CD4-positive, alpha-beta T cell treated with Interleukin-17A for 4 hours (primary cell): Measurements from ENCODE around the gene WDR33.
"Not testable (repeated sequence)": the region's sequence is repeated elsewhere in the genome, so short reads cannot be mapped to it uniquely, and the experiment has no call there.

Source experiments
- DNase-seq: peaks from one replicate; pipeline ENCODE4 v3.0.0-alpha.2; 2020; ENCODE audit warnings: mixed read lengths

Gene WDR33

DNA sequence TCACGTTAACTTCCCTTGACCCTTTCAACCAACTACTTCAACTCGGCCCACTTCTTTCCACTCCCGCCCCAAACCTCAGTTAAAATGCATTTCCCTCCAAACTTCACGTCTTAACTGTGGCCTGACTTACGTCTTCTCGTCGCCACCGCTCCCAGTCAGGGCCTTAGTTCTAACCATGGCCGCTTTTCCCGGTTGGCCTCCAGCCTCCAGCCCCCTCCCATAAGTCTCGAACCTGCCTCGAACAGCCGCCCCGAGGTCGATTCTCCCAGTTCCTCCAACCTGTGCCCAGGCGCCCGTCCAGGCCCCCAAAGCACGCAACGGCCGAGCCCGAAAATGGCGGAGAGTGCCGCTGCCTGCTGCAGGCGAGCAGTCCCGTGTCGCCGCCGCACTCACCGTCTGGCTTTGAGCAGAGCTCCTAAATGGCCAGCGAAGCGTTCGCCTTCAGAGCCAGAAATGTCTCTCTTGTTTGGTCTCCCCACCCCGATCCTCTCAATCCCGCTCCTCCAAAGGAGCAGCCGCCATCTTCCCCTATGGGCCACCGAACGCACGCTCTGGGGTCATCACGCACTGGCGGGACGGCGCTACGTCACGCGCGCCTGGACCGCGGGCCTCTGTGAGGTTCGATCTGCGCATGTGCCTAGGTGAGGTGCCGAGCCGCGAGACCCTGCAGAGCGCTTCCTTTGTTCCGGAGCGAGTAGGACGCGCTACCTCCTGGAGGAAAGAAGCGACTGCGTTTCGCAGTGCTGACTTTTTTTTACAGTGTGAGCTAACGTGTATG, at the start of gene WDR33:
Gene WDR33 (minus strand): TSS at position 553 of the 778 bp plus-strand sequence. CDS start 40,190 bp downstream, outside the sequence.
- DNase-seq: peak; percentile 95

DNA sequence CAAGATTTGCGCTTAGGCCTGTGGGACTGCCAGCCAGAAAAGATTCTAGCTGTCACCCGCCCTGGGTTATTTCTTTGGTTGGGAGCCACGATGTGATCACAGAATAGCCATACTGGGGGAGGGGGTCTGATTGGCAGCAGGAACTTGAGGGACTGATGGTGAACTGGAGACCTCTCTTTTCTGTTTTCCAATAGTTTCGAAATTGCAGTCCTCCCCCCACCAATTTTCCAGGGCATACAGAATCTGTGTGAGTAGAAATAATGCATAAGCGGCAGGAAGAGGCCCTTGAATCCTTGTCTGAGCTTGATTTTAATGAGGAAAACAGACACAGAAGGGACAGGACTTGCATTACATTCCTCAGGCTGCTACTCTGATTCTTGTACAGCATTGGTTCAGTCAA, 49.2 kb upstream of the WDR33 start:
- DNase-seq: no peak

DNA sequence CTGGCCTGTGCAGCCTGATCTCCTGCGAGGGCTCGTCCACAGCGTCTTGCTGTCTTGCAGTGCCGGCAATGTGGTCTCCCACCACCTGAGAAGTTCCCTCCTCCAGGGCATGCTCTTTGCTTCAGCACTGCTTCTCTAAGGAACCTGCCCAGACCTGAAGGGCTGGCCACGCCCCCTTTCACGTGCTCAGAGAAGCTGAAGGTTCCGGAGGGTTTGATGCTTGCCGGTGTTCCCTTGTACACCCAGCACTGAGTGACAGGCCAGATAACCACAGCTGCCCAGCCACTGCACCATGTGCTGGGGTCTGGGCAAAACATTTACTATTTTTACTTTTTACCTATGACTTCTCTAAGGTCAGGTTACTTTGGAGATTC, 48.7 kb upstream of the WDR33 start:
- DNase-seq: peak; percentile 86

DNA sequence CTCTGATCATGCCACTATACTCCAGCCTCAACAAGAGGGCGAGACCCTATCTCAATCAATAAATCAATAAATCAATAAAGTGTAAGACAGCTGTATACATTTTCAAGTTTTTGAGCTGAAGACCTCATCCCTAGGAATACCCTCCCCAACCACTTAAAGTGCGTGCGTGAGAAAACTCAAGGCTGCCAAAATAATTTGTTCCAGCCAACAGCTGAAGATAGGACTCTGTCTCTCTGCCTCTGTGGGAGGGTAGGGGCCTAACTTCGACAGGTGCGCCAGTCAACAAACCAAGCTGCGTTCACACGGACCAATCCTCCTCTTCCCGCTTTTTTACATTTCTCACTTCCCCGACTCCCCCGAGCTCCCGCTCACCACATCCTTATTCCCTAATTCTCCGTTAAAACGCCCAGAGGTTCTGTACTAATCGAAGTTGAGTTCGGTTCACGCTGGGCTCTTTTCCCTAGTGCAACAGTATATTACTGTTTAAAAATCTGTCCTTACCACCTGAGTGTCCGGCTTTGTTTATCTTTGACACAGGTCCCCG, 46.4 kb upstream of the WDR33 start:
- peak; percentile 15 for DNase-seq

DNA sequence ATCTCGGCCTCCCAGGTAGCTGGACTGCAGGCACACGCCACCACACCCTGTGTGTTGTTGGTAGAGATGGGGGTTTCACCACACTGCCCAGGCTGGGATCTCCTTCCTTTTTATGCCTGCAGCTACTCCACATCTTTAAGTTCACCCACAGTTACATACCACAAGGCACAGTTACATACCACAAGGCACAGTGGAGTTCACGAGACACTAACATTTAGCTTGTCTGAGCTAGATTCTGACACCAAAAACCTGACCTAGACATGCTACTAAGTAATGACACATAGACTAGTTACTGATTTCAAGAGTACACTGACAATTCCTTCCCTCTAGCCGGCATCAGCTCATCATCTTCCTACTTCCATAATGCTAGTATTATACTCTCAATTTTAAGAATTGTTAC, 42.7 kb upstream of the WDR33 start:
- no peak for DNase-seq

DNA sequence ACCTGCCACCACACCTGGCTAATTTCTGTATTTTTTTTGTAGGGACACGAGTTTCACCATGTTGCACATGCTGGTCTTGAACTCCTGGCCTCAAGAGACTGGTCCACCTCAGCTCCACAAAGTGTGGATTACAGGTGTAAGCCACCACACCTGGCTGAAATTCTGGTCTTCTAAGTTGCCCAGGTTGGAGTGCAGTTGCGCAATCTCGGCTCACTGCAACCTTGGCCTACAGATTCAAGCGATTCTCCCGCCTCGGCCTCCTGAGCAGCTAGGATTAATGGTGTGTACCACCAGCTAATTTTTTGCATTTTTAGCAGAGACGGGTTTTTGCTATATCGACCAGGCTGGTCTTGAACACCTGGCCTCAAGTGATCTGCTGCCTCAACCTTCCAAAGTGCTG, 41.4 kb upstream of the WDR33 start:
- no peak for DNase-seq

DNA sequence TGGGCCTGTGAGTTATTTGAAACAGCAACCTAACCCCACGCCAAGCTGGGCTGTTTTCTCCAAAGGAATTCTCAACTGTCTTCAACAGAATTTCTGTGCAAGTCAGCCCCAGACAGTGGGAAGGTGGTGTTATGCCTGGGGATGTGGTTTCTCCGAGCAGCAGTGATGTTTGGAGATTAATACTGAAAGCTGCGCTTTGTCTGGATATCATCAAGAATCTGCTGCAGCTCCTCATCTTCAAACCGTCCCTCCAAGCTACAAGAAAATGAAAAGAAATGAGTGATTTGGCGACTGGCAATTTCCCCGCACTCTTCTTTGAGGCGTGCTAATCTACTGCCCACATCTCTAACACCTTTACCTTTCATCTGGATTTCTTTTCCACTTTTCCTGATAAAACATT, 37.0 kb upstream of the WDR33 start:
- DNase-seq: no peak

DNA sequence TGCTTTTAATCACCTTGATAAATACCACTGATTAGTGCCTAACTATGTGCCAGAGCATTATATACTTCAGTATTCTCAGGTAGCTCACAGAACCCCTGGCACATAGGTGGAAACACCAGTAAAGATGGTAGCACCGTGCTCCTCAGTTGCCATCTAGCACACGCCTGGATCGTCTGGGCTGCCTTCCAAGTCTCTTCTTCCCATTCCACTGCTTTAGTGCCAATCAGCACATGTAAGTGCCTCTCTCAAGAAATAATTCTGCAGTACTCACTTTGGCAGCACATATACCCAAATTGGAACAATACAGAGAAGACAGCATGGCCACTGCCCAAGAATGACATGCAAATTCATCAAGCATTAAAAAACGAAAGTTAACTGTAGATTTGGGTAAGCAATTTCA, 34.0 kb upstream of the WDR33 start:
- DNase-seq: no peak

DNA sequence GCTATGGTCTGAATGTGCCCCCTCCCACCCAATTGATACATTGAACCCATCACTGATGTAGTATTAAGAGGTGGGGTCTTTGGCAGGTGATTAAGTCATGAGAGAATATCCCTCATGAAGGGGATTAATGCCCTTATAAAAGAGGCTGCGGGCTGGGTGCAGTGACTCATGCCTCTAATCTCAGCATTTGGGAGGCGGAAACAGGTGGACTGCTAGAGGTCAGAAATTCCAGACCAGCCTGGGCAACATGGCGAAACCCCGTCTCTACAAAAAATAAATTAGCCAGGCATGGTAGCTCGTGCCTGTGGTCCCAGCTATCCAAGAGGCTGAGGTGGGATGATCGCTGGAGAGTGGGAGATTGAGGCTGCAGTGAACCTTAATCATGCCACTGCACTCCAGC, 32.7 kb upstream of the WDR33 start:
- no peak for DNase-seq

DNA sequence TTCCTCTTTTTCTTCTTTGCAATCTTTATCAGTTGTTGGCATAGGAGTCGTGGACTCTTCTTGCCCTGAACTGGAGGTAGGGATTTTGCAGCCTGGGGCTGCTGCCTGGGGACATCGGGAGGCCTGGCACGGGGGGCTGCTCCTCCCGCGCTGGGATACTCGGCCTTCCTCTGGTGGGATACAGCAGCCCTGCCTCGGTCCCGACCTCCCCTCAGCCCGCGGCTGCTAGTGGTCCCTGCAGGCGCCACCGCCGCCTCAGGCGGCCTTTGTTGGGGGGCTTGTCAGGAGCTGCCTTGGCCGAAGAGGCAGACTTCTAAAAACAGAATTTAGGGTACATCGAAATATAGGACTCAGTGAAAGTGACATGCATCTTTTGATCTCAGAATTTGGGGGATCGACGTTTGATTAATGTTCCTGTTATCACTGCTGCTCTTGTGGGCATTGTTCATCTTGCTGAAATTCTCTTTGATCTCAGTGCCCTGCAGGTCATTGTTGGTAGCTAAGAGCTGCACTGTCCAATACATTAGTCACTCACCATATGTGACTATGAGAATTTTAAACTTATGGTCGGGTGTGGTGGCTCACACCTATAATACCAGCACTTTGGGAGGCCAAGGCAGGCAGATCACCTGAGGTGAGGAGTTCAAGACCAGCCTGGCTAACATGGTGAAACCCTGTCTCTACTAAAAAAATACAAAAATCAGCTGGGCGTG, 30.7 kb upstream of the WDR33 start:
- DNase-seq: no peak

DNA sequence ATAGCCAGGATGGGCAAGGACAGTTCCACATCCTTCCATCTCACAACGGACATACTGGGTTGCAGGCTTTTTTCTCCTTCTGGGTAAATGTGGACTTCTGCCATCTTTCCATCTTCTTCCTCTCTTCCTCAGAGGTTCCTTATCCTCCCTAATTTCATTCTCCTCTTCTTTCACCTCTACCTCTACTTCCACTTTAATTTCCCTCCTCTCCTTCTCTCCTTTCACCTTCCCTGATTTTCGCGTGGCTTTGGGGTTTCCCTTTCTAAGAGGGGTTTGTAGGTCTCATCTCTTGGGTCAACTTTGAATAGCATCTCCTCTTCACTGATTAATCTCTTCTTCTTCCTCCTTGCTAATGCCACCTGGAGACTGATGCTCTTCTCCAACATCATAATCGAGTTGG, 29.9 kb upstream of the WDR33 start:
- DNase-seq: no peak

DNA sequence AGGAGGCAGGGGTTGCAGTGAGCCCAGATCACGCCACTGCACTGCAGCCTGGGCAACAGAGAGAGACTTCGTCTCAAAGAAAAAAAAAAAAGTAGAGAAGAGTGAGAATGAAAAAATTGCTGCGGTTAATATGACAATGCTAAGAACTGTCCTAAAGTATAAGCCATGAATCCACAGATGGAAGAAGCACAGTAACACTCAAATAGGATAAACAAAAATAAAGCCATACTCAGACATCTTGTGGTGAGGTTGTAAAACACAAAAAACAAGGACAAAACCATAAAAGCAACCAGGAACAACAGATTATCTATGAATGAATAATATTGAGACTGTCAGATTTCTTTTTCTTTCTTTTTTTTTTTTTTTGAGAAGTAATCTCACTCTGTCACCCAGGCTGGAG, 24.0 kb upstream of the WDR33 start:
- DNase-seq: no peak

DNA sequence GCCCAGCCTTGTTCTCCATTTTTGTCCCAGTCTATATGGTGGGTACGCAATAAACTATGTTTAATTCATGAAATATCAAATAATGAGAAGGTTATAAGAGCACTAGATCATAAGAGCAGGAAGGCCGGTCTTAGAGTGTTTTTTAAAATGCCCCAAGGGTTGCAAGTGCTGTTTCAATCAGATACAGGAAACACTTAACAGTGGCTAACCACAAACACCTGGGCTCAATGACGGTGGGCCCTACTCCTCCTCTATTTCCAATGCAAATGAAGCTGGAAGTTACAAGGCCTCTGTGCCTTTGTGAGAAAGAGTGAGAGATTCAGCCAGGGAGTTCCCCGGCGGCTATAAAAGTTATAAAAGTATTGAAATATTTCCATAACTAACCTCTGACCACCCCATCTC, 18.9 kb upstream of the WDR33 start:
- peak; percentile 56 for DNase-seq

DNA sequence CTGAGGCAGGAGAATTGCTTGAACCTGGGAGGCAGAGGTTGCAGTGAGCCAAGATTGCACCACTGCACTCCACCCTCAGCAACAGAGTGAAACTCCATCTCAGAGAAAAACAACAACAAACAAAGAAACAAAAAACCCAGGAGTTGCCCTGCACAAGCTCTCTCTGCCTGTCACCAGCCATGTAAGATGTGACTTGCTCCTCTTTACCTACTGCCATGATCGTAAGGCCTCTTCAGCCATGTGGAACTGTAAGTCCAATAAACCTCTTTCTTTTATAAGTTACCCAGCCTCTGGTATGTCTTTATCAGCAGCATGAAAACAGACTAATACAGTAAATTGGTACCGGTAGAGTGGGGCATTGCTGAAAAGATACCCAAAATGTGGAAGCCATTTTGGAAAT, 15.7 kb upstream of the WDR33 start:
- DNase-seq: not testable (repeated sequence)

DNA sequence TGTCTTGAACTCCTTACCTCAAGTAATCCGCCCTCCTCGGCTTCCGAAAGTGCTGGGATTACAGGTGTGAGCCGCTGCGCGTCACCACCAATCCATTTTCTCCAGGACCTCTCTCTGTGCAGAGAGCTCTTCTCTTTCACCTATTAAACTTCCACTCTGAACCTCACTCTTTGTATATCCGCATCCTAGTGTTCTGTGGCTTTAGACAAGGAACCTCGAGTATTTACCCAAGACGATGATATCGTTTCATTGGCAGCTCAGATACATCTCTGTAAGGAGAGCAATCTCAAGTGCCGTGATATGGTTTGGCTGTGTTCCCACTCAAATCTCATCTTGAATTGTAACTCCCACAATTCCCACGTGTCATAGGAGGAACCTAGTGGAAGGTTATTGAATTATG, 15.1 kb upstream of the WDR33 start:
- DNase-seq: no peak

DNA sequence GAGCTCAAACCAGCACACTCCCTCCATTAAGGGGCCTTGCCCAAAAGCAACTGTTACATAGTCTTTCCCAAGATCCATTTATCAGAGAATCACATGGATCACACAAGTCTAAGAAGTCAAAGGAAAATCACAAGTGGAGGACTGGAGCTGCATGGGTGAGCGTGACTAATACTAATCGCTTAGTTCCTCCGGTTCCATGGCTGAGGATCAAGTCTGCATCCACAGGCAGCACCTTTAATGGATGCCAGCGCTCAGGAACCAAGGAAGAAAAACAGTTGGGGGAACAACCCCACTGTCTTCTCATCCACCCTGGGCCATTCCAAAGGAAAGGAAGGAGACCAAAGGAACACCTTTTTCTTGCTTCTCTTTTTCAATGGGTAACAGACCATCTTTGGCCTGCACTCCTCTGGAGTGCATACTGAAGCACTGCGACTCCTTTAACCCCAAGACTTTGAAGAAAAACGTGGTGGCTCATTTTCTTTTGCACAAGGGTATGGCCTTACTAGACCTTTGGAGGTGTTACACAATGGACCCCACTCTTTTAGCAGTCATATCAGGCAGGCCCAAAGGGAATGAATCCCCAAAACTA, 9.2 kb upstream of the WDR33 start:
- DNase-seq: no peak

DNA sequence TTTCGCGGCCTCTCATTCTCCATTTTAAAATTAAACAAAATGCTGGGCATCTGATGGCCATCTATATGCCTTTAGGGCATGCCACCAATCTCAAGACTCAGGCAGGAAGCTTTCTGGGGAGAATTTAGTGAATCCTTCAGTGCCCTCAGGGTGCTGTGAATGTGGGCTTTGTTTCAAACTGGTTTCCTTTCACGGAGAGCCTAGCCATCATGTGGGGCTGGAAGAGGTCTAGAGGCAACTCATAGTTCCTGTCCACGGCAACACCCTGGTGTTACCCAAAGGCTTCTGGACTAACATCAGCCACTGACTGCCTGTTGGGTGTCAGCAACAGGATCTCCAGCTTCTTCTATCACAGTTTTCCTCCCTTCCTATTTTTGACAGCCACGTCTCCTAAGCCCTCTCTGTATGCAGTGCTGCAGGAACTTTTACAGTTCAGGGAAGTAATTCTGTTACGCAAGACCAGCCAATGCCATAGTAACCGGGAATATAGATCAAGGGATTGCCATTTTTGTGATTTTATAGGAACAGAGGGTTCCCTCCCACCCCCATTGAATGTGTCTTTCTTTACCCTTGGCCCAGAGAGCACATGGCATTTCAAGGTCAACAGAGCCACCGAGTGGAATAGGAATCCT, 7.9 kb upstream of the WDR33 start:
- DNase-seq: no peak

DNA sequence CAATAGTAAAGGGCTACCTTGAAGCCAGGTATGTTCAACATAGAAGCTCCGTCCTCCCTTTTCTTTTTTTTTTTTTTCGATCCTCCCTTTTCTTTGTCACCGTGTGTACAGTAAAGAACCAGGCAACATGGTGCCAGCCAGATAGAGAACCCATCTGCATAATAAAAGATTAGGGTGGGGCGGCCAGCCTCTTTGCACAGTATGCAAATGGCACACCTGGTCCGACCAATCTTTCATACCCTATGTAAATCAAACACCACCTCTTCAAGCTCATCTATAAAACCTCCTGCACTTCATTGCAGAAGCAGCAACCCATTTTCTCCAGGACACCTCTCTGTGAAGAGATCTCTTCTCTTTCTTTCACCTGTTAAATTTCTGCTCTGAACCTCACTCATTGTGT, 7.3 kb upstream of the WDR33 start:
- DNase-seq: no peak

DNA sequence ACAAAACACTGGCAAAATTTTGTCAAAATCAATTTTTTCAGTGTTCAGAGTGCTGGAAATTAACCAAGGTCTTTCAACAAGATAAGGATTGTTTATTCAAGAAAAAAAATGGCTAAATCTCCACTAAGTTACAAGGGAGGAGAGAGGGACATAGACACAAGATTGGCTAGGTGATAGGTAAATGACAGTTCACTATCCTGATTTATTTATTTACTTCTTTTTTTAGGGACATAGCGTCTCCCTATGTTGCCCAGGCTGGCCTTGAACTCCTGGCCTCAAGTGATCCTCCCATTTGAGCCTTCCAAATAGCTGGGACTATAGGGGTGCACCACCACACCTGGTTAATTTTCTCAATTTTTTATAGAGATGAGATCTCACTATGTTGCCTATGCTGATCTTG, 3.7 kb upstream of the WDR33 start:
- no peak for DNase-seq

DNA sequence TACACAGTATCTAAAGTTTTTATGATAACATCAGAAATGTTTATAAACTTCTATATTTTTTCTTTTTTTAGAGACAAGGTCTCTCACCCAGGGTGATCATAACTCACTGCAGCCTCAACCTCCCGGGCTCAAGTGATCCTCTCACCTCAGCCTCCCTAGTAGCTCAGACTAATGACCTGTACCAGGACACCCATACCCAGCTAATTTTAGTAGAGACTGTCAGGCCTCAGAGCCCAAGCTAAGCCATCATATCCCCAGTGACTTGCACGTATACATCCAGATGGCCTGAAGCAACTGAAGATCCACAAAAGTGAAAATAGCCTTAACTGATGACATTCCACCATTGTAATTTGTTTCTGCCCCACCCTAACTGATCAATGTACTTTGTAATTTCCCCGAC, 1.5 kb upstream of the WDR33 start:
- DNase-seq: not testable (repeated sequence)

DNA sequence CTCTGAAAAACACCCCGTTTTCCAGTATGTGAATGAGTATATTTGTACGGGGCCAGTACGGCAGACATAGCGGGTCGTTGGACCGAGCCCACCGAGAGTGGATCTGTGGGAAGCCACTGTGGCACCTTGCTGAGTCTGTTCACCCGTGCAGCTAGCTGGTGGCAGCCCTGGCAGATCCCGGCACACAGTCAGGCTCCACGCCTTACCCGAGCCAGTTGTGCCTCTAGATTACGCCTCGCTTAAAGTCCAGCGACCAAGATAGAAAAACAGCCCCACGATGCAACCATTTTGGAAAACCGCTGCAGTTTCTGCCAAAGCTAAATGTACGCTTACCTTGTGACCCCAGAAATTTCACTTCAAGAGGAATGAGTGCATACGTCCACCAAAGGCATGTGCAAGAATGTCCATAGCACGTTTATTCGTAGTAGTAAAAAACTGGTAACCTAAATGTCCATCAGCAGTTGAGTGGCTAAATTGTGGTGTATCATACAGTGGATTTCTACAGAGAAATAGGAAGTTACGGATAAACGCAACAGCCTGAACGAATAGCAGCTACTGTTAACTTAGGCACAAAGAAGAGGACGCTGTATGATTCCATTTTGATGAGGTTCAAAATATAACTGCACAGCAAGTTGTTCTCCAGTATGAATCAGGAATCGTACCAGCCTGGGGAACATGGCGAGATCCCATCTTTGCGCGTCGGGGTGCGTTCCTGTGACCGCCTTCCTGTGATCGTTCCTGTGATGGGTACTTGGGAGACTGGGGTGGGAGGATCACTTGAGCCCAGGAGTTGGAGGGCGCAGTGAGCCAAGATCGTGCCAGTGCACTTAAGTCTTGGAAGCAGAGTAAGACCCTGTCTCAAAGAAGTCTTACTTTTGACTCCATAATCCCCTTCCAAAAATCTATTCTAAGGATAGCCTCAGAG, 688 bp upstream of the WDR33 start:
- DNase-seq: no peak

DNA sequence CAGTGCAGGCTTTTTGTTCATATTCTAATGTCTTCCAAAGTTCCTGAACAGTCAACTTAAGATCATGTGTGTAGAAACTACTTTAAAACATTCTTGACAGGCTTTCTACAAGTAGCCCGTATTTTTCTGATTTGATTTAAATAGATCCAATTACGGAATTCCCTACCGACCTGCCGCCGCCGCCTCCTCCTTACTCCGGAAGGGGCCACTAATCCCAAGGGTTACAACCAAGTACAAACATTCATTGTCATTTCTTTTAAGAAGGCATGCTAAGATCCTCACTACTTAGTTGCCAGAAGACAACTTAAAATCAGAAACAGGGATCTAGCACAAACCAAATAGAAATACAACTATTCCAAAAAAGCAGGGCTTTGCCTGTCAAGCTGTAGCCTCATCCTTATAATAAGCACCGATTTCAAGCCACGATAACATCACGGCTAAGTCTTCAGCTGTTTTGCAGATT, 784 bp downstream of the WDR33 start:
- DNase-seq: no peak
